K562 (cell line): ENCODE results near the gene USP5. TPM values are rescaled to one million over a fixed set of nuclear protein-coding genes. Genes with fewer than 3 reads are reported as not detected.

Experiments
- CEBPB ChIP-seq: fragments of 450-650 bp; IDR thresholded peaks from 2 replicates; pipeline ENCODE4 v1.6.1; 2016; ENCODE audit warnings: missing genetic modification characterization, missing compliant biosample characterization
- CREB1 ChIP-seq, 2 experiments: sonication (generic) in 1 of 2; formaldehyde crosslinking in 1 of 2; IDR thresholded peaks; 2 replicates each; pipeline versions ENCODE4 v1.6.1 to v1.8.0; 2012 to 2022; ENCODE audit warnings: inconsistent platforms in 1 of 2, mild to moderate bottlenecking in 1 of 2, missing genetic modification reagents in 1 of 2, moderate library complexity in 1 of 2
- CTCF ChIP-seq, 3 experiments: IDR thresholded peaks in 2 of 3; conservative IDR thresholded peaks in 1 of 3; 2 replicates each; pipeline ENCODE4 v1.5.1; 2011 to 2012; ENCODE audit warnings: low read length in 3 of 3, mild to moderate bottlenecking in 3 of 3, control low read depth in 2 of 3, improper control_type of control experiment in 1 of 3, inconsistent platforms in 1 of 3, low read depth in 1 of 3, mixed read lengths in 1 of 3, moderate library complexity in 1 of 3; ENCODE audit not compliant: insufficient read depth in 2 of 3
- E2F1 ChIP-seq: sonication (generic); formaldehyde crosslinking; IDR thresholded peaks from 2 replicates; pipeline ENCODE4 v1.8.1; 2023; ENCODE audit warnings: mild to moderate bottlenecking, missing genetic modification reagents, moderate library complexity
- IRF2 ChIP-seq: sonication (generic); formaldehyde crosslinking; IDR thresholded peaks from 2 replicates; pipeline ENCODE4 v1.8.1; 2022; ENCODE audit warnings: mild to moderate bottlenecking, missing genetic modification reagents
- KAT8 ChIP-seq: fragments of 450-650 bp; IDR thresholded peaks from 2 replicates; pipeline ENCODE4 v1.6.1; 2016; ENCODE audit warnings: low read depth, mild to moderate bottlenecking
- LCOR ChIP-seq: sonication (generic); formaldehyde crosslinking; IDR thresholded peaks from 2 replicates; pipeline ENCODE4 v1.8.0; 2022; ENCODE audit warnings: mild to moderate bottlenecking, missing genetic modification reagents
- NKRF ChIP-seq: fragments of 450-650 bp; IDR thresholded peaks from 2 replicates; pipeline ENCODE4 v1.6.1; 2016; ENCODE audit warnings: borderline replicate concordance
- POLR3G ChIP-seq: IDR thresholded peaks from 2 replicates; pipeline ENCODE4 v1.6.1; 2011; ENCODE audit not compliant: insufficient read length, insufficient replicate concordance; ENCODE audit errors: extremely low read depth
- RFX1 ChIP-seq: fragments of 450-650 bp; IDR thresholded peaks from 2 replicates; pipeline ENCODE4 v1.6.1; 2016; ENCODE audit warnings: mild to moderate bottlenecking, moderate library complexity
- SMAD4 ChIP-seq: fragments of 250-450 bp; sonication (Bioruptor Pico); conservative IDR thresholded peaks from 2 replicates; pipeline ENCODE4 v1.8.0; 2021; ENCODE audit warnings: inconsistent platforms, mild to moderate bottlenecking, moderate library complexity
- SP1 ChIP-seq: sonication (generic); formaldehyde crosslinking; IDR thresholded peaks from 2 replicates; pipeline ENCODE4 v1.8.1; 2022; ENCODE audit warnings: mild to moderate bottlenecking, missing genetic modification reagents
- STAT6 ChIP-seq: sonication (generic); formaldehyde crosslinking; IDR thresholded peaks from 2 replicates; pipeline ENCODE4 v1.8.1; 2023; ENCODE audit warnings: mild to moderate bottlenecking, missing genetic modification reagents
- ZBTB17 ChIP-seq: fragments of 450-650 bp; formaldehyde crosslinking; IDR thresholded peaks from 2 replicates; pipeline ENCODE4 v1.4.0; 2020; ENCODE audit warnings: mild to moderate bottlenecking
- ZBTB33 ChIP-seq: sonication (generic); formaldehyde crosslinking; IDR thresholded peaks from 2 replicates; pipeline ENCODE4 v1.8.1; 2023; ENCODE audit warnings: mild to moderate bottlenecking, missing genetic modification reagents
- ZNF232 ChIP-seq: sonication (generic); formaldehyde crosslinking; IDR thresholded peaks from 2 replicates; pipeline ENCODE4 v1.8.0; 2022; ENCODE audit warnings: mild to moderate bottlenecking, missing genetic modification reagents
- ZNF316 ChIP-seq: fragments of 450-650 bp; IDR thresholded peaks from 2 replicates; pipeline ENCODE4 v1.6.1; 2016
- ZZZ3 ChIP-seq: fragments of 450-650 bp; IDR thresholded peaks from 2 replicates; pipeline ENCODE4 v1.6.1; 2016; ENCODE audit warnings: antibody characterized with exemption, mild to moderate bottlenecking, moderate library complexity
- polyA plus RNA-seq, 8 experiments: library from polyadenylated mRNA; depleted of rRNA in 4 of 8; stranded (reverse) in 5 of 8; unstranded in 3 of 8; fragments of >200 nt; fragmentation: Nextera tagmentation in 2 of 8; fragmentation: Illumina TruSeq in 1 of 8; extraction: Ambion mirVana in 2 of 8; extraction: Trizol in 1 of 8; gene quantifications; 2 replicates each; pipeline versions ENCODE4 v1.2.1 to v1.2.3, GENCODE V29; 2011 to 2014; ENCODE audit warnings: inconsistent platforms in 1 of 8, missing spikeins in 1 of 8
- total RNA-seq, 7 experiments: library from RNA; depleted of rRNA in 6 of 7; stranded (reverse); fragments of >200 nt in 6 of 7; fragmentation: Illumina TruSeq in 2 of 7; extraction: Trizol in 2 of 7; gene quantifications; 2 replicates each; pipeline versions ENCODE4 v1.2.1 to v1.2.3, GENCODE V29; 2011 to 2021; ENCODE audit warnings: low replicate concordance in 1 of 7

USP5 gene
- total and polyA plus RNA-seq, 9 of the 15 experiments (the other 6 are each of a cell fraction or from before 2014, with no cell fraction given) = 1.4 to 107 (median 48.6) TPM

GRCh38 chr12:6826734-6827436 is 25.1 kb upstream of the USP5 start (continued):
- no peak for TF ChIP-seq NKRF
- peak in 1 of 3 experiments; percentile 6; a peak in 1 of 6 replicates for TF ChIP-seq CTCF (IDR thresholded peaks at IDR 0.05 in 2 of 3, conservative IDR thresholded peaks at IDR 0.05 in 1 of 3; ENCODE audit: insufficient read depth in 2 of 3, low read depth in 1 of 3, low read length in 3 of 3)
- no peak for TF ChIP-seq SP1
- no peak for TF ChIP-seq E2F1
- no peak for TF ChIP-seq POLR3G
- TF ChIP-seq RFX1 = peak; percentile 90
- no peak for TF ChIP-seq IRF2
- no peak for TF ChIP-seq ZNF232 (CRISPR knock-in tag)
- TF ChIP-seq LCOR (CRISPR knock-in tag) = no peak
- no peak for TF ChIP-seq ZBTB33 (CRISPR knock-in tag)
- no peak for TF ChIP-seq ZZZ3
- TF ChIP-seq CEBPB = no peak
- no peak for TF ChIP-seq ZNF316
- no peak for TF ChIP-seq STAT6 (CRISPR knock-in tag)
- 0 out of 2 replicates have a peak, but pooled peaks have one; percentile 24 for TF ChIP-seq SMAD4 (CRISPR knock-in tag)
- TF ChIP-seq CREB1 (IDR thresholded peaks at IDR 0.05) = no peak
- TF ChIP-seq CREB1 (CRISPR knock-in tag; IDR thresholded peaks at IDR 0.05) = no peak
- no peak for TF ChIP-seq KAT8
- 0 out of 2 replicates have a peak, but pooled peaks have one; percentile 25 for TF ChIP-seq ZBTB17 (CRISPR knock-in tag)
